ENCODE measurements around the gene SLC6A6. TPM values are rescaled to one million over a fixed set of nuclear protein-coding genes. Genes with fewer than 3 reads are reported as not detected.

Gene SLC6A6
- total and polyA plus RNA-seq, 2 experiments from 2014 or later, result 27.5 to 150 TPM

GRCh38 chr3:14440531-14441239, 38.3 kb downstream of the SLC6A6 start (continued):
- TF ChIP-seq REST (IDR thresholded peaks at IDR 0.05; ENCODE audit: unreplicated experiment) (no peak), STAT1 (IDR thresholded peaks at IDR 0.05; ENCODE audit: unreplicated experiment) (no peak), ZNF114 (CRISPR knock-in tag; IDR thresholded peaks at IDR 0.05) (no peak), ETS1 (IDR thresholded peaks at IDR 0.05) (no peak), NANOG (IDR thresholded peaks at IDR 0.05; ENCODE audit: borderline replicate concordance) (no peak), CREB1 (CRISPR knock-in tag; IDR thresholded peaks at IDR 0.05; ENCODE audit: low read depth) (no peak), EZH2 (IDR thresholded peaks at IDR 0.05; ENCODE audit: low read depth, unreplicated experiment) (no peak)

- ATAC-seq, result no peak
- peak overlapping the region; percentile 65; the same call in 1 of the 2 replicates for H3K27ac Mint-ChIP-seq
- H3K79me2 ChIP-seq (replicated peaks; ENCODE audit: insufficient read depth), result peaks cover 65% of the 10 kb centered on the region
These were observed 39.0 kb downstream of the SLC6A6 start for GRCh38 chr3:14441240-14441919.

More at GRCh38 chr3:14441240-14441919, 39.0 kb downstream of the SLC6A6 start:
- no peak overlapping the region for H3K27ac ChIP-seq (ENCODE audit: low read depth)
- H3K27me3 ChIP-seq (ENCODE audit: insufficient read depth), result no peaks in the 10 kb centered on the region
- peaks cover 31% of the 10 kb centered on the region for H3K36me3 Mint-ChIP-seq (ENCODE audit: low read depth)
- no peak overlapping the region for H3K4me3 Mint-ChIP-seq
- H3K36me3 ChIP-seq (ENCODE audit: insufficient read depth), result peaks cover 12% of the 10 kb centered on the region
- no peaks in the 10 kb centered on the region for H3F3A ChIP-seq (replicated peaks; ENCODE audit: low read depth)
- no peak for DNase-seq (ENCODE audit: low spot score)
- peaks cover 8% of the 10 kb centered on the region for H3K27me3 Mint-ChIP-seq (ENCODE audit: insufficient read depth, low read depth, poor library complexity)
- H3K4me1 ChIP-seq (ENCODE audit: insufficient read depth), result 0 out of 2 replicates have a peak, but pooled peaks cover 4% of the 10 kb centered on the region
- no peaks in the 10 kb centered on the region for H3K9me3 Mint-ChIP-seq
- H3K4me3 ChIP-seq, result no peak overlapping the region
- H3K4me1 Mint-ChIP-seq, result peaks cover 23% of the 10 kb centered on the region
- H4K20me1 ChIP-seq (replicated peaks; ENCODE audit: insufficient read depth), result peaks cover 48% of the 10 kb centered on the region
- TF ChIP-seq ZNF114 (CRISPR knock-in tag; IDR thresholded peaks at IDR 0.05) (no peak), ZNF462 (CRISPR knock-in tag; IDR thresholded peaks at IDR 0.05) (no peak), CREB1 (CRISPR knock-in tag; IDR thresholded peaks at IDR 0.05; ENCODE audit: low read depth) (no peak), EZH2 (IDR thresholded peaks at IDR 0.05; ENCODE audit: low read depth, unreplicated experiment) (no peak)
- no peak overlapping the region for H2AFZ ChIP-seq
- no peak overlapping the region for H3K4me2 ChIP-seq
- H3K9me2 ChIP-seq (ENCODE audit: insufficient read depth), result no peaks in the 10 kb centered on the region

Measured in GM23338 (cell line).